Stimulated activated CD4-positive, alpha-beta T cell treated with anti-CD3 and anti-CD28 coated beads, Interleukin-1b, Interleukin-23, amount 100 ng/mL, for 48 hours (primary cell): ENCODE measurements around the gene SDHA.
"Not testable (repeated sequence)": the region's sequence is repeated elsewhere in the genome, so short reads cannot be mapped to it uniquely, and the experiment has no call there.

Source experiments
- DNase-seq: peaks from one replicate; pipeline ENCODE4 v3.0.0-alpha.2; 2020

SDHA gene

GRCh38 chr5:303741-304140 is 85.6 kb downstream of the SDHA start:
- DNase-seq, result not testable (repeated sequence)

- DNase-seq, result no peak
Observed at GRCh38 chr5:305050-305449, 86.9 kb downstream of the SDHA start.

GRCh38 chr5:305459-305858 is 87.3 kb downstream of the SDHA start:
- DNase-seq, result no peak

GRCh38 chr5:306011-306805 is 88.1 kb downstream of the SDHA start:
- no peak for DNase-seq
